GM21576 (cell line): ENCODE results near the gene RIMOC1.
A peak's percentile ranks its signal among the peaks of the same experiment; 100 is the strongest.

Experiments used
- ATAC-seq: cut with Tn5 transposase; IDR thresholded peaks from one replicate; pipeline ENCODE4 v1.9.1; 2021; ENCODE audit warnings: mild to moderate bottlenecking, moderate library complexity; ENCODE audit not compliant: unreplicated experiment

RIMOC1 gene

GRCh38 chr5:41903892-41904799, at the start of gene RIMOC1:
TSS of gene RIMOC1 (plus strand) at chr5:41904344. CDS start at chr5:41904368, 24 bp downstream.
- ATAC-seq: peak; percentile 99

- ATAC-seq: peak; percentile 85
These were observed 47.3 kb upstream of the RIMOC1 start for GRCh38 chr5:41856644-41857491.

GRCh38 chr5:41857989-41858388, 46.2 kb upstream of the RIMOC1 start:
- ATAC-seq: no peak

- ATAC-seq: no peak
These were observed 45.3 kb upstream of the RIMOC1 start for GRCh38 chr5:41858890-41859289.

GRCh38 chr5:41863871-41864486, 40.2 kb upstream of the RIMOC1 start:
- no peak for ATAC-seq

GRCh38 chr5:41869151-41869723, 34.9 kb upstream of the RIMOC1 start:
- no peak for ATAC-seq

GRCh38 chr5:41869724-41870626, 34.2 kb upstream of the RIMOC1 start, which contains the start of gene OXCT1:
TSS of gene OXCT1 (minus strand) at chr5:41870425. CDS start at chr5:41870358, 67 bp downstream.
- peak; percentile 94 for ATAC-seq

- no peak for ATAC-seq
These were observed 33.5 kb upstream of the RIMOC1 start for GRCh38 chr5:41870627-41871048.

- ATAC-seq: no peak
These were observed 32.3 kb upstream of the RIMOC1 start for GRCh38 chr5:41871852-41872251.

GRCh38 chr5:41874512-41875060, 29.6 kb upstream of the RIMOC1 start:
- no peak for ATAC-seq

- ATAC-seq: no peak
These were observed 29.0 kb upstream of the RIMOC1 start for GRCh38 chr5:41875121-41875520.

GRCh38 chr5:41876678-41877077, 27.5 kb upstream of the RIMOC1 start:
- ATAC-seq: no peak

GRCh38 chr5:41877408-41877807, 26.7 kb upstream of the RIMOC1 start:
- ATAC-seq: no peak

- ATAC-seq: no peak
These were observed 26.0 kb upstream of the RIMOC1 start for GRCh38 chr5:41878173-41878572.

GRCh38 chr5:41878643-41879478, 25.3 kb upstream of the RIMOC1 start:
- ATAC-seq: no peak

- ATAC-seq: no peak
These were observed 21.4 kb upstream of the RIMOC1 start for GRCh38 chr5:41882765-41883164.

GRCh38 chr5:41883243-41883642, 20.9 kb upstream of the RIMOC1 start:
- no peak for ATAC-seq

GRCh38 chr5:41883936-41884335, 20.2 kb upstream of the RIMOC1 start:
- ATAC-seq: no peak

- ATAC-seq: no peak
These were observed 18.9 kb upstream of the RIMOC1 start for GRCh38 chr5:41885286-41885685.
